K562 (cell line): ENCODE data around the gene TNNT3. TPM values are rescaled to one million over a fixed set of nuclear protein-coding genes. Genes with fewer than 3 reads are reported as not detected.

Source experiments
- ATAC-seq: fragments of 200-7000 bp; cut with Tn5 transposase; 3 replicates; pipeline ENCODE4 v1.9.1; 2020; ENCODE audit warnings: moderate library complexity
- BruUV-seq: library from RNA; stranded (reverse); fragments of 400-500 nt; replicated peaks from 2 replicates; lab custom pipeline; 2021; lab: Mats Ljungman, UMichigan
- CTCF ChIA-PET: fragments of 300-600 bp; formaldehyde crosslinking; extraction: SDS; loops from one replicate; lab custom pipeline; 2021; ENCODE audit warnings: low intra/inter-chr PET ratio; lab: Yijun Ruan, JAX
- POLR2A ChIA-PET: fragments of 300-600, 350-650 bp; sonication (Branson Sonifier 250); formaldehyde crosslinking; extraction: SDS; loops from one replicate; lab custom pipeline; 2021; ENCODE audit warnings: antibody characterized with exemption, inconsistent platforms; lab: Yijun Ruan, JAX
- DNase-seq, 4 experiments: peaks; one replicate each; pipeline versions ENCODE4 v3.0.0 to v3.0.0-alpha.2; 2011 to 2018; ENCODE audit warnings: low spot score in 3 of 4, mixed read lengths in 3 of 4; ENCODE audit errors: extremely low read depth in 1 of 4
- FAIRE-seq: peaks from 2 replicates; lab custom pipeline; 2011; peaks lifted over from hg19 to GRCh38; lab: Jason Lieb, UNC
- H2AFZ ChIP-seq: 2 replicates; pipeline ENCODE4 v1.6.0; 2011; ENCODE audit warnings: low read depth, low read length, control low read depth, inconsistent platforms
- H3K27ac ChIP-seq: fragments of 200-600 bp; 3 replicates; pipeline ENCODE4 v1.8.0; 2011; ENCODE audit warnings: low read depth, mild to moderate bottlenecking, control low read depth, inconsistent platforms, low read length, moderate library complexity, mixed read lengths; ENCODE audit errors: extremely low read depth
- H3K27me3 ChIP-seq, 2 experiments: fragments of 300-600 bp in 1 of 2; 2 replicates in 1 of 2; 3 replicates in 1 of 2; pipeline versions ENCODE4 v1.6.0 to v1.8.0; 2011; ENCODE audit warnings: inconsistent platforms in 2 of 2, low read length in 2 of 2, mild to moderate bottlenecking in 1 of 2, mixed read lengths in 1 of 2, moderate library complexity in 1 of 2; ENCODE audit not compliant: control insufficient read depth in 2 of 2, insufficient read depth in 2 of 2
- H3K36me3 ChIP-seq: fragments of 300-600 bp; 3 replicates; pipeline ENCODE4 v1.8.0; 2011; ENCODE audit warnings: mild to moderate bottlenecking, low read length, inconsistent platforms; ENCODE audit not compliant: control insufficient read depth, insufficient read depth
- H3K4me1 ChIP-seq, 2 experiments: fragments of 200-600 bp in 1 of 2; replicated peaks in 1 of 2; 2 replicates in 1 of 2; 3 replicates in 1 of 2; pipeline versions ENCODE4 v1.5.1 to v1.8.0; 2011; ENCODE audit warnings: inconsistent platforms in 2 of 2, low read length in 2 of 2, mild to moderate bottlenecking in 1 of 2, mixed read lengths in 1 of 2, moderate library complexity in 1 of 2; ENCODE audit not compliant: control insufficient read depth in 2 of 2, insufficient read depth in 2 of 2
- H3K4me2 ChIP-seq: 2 replicates; pipeline ENCODE4 v1.6.1; 2011; ENCODE audit warnings: low read length, control low read depth, inconsistent platforms, mixed read lengths; ENCODE audit not compliant: insufficient read depth
- H3K4me3 ChIP-seq: fragments of 200-600 bp; sonication (generic), shearing (Covaris generic); 2 replicates; pipeline ENCODE4 v1.5.1; 2016; ENCODE audit warnings: control low read depth, inconsistent platforms
- H3K79me2 ChIP-seq: fragments of 200-600 bp; 3 replicates; pipeline ENCODE4 v1.8.0; 2011; ENCODE audit warnings: low read length, inconsistent platforms; ENCODE audit not compliant: control insufficient read depth, insufficient read depth
- H3K9ac ChIP-seq, 2 experiments: 2 replicates each; pipeline versions ENCODE4 v1.6.0 to v1.6.1; 2011; ENCODE audit warnings: low read depth in 2 of 2, low read length in 2 of 2, control low read depth in 1 of 2, inconsistent platforms in 1 of 2, mild to moderate bottlenecking in 1 of 2, mixed read lengths in 1 of 2; ENCODE audit not compliant: insufficient read depth in 1 of 2
- H3K9me1 ChIP-seq: one replicate; pipeline ENCODE4 v1.6.0; 2011; ENCODE audit warnings: inconsistent platforms, mild to moderate bottlenecking, low read length, moderate library complexity; ENCODE audit not compliant: control insufficient read depth, insufficient read depth
- H3K9me3 ChIP-seq: replicated peaks from 2 replicates; pipeline ENCODE4 v1.5.1; 2011; ENCODE audit warnings: low read depth, low read length, inconsistent platforms; ENCODE audit not compliant: control insufficient read depth, insufficient read depth
- H4K20me1 ChIP-seq: replicated peaks from 2 replicates; pipeline ENCODE4 v1.6.1; 2011; ENCODE audit warnings: low read length, inconsistent platforms, mixed read lengths; ENCODE audit not compliant: control insufficient read depth, insufficient read depth
- REST ChIP-seq, 2 experiments: fragments of 450-650 bp; formaldehyde crosslinking in 1 of 2; IDR thresholded peaks; 2 replicates each; pipeline versions ENCODE4 v1.4.0 to v1.6.1; 2014 to 2020; ENCODE audit warnings: mild to moderate bottlenecking in 2 of 2, borderline replicate concordance in 1 of 2, low read depth in 1 of 2
- ZBTB33 ChIP-seq: sonication (generic); formaldehyde crosslinking; IDR thresholded peaks from 2 replicates; pipeline ENCODE4 v1.8.1; 2023; ENCODE audit warnings: mild to moderate bottlenecking, missing genetic modification reagents
- WGBS: fragments of 100-300 bp; shearing (Covaris generic); methylation state at CpG from one replicate; pipeline ENCODE4 v1.1.6; 2016; ENCODE audit warnings: low coverage, mixed read lengths; ENCODE audit not compliant: insufficient coverage; ENCODE audit errors: missing lambda C conversion rate; 5-methylcytosine and 5-hydroxymethylcytosine counted together
- in situ Hi-C: fragments of 300-500 bp; cut with MboI; formaldehyde crosslinking; loops from 4 replicates; pipeline ENCODE4 v1.15.0; 2018; ENCODE audit warnings: inconsistent platforms, mixed read lengths
- intact Hi-C: fragments of 100-400 bp; cut with micrococcal nuclease; formaldehyde crosslinking; loops from 2 replicates; pipeline ENCODE4 v1.14.2; 2022
- polyA plus RNA-seq, 8 experiments: library from polyadenylated mRNA; depleted of rRNA in 4 of 8; stranded (reverse) in 5 of 8; unstranded in 3 of 8; fragments of >200 nt; fragmentation: Nextera tagmentation in 2 of 8; fragmentation: Illumina TruSeq in 1 of 8; extraction: Ambion mirVana in 2 of 8; extraction: Trizol in 1 of 8; gene quantifications; 2 replicates each; pipeline versions ENCODE4 v1.2.1 to v1.2.3, GENCODE V29; 2011 to 2014; ENCODE audit warnings: inconsistent platforms in 1 of 8, missing spikeins in 1 of 8
- total RNA-seq, 7 experiments: library from RNA; depleted of rRNA in 6 of 7; stranded (reverse); fragments of >200 nt in 6 of 7; fragmentation: Illumina TruSeq in 2 of 7; extraction: Trizol in 2 of 7; gene quantifications; 2 replicates each; pipeline versions ENCODE4 v1.2.1 to v1.2.3, GENCODE V29; 2011 to 2021; ENCODE audit warnings: low replicate concordance in 1 of 7

The TNNT3 gene
- total and polyA plus RNA-seq, 9 of the 15 experiments (the other 6 are each of a cell fraction or from before 2014, with no cell fraction given): 0.10 TPM; not detected in 8

GRCh38 chr11:1878137-1879031, 41.1 kb upstream of the TNNT3 start (continued):
- TF ChIP-seq ZBTB33 (CRISPR knock-in tag): no peak
- TF ChIP-seq, all 486 proteins: peak for 0

GRCh38 chr11:1879342-1879940, 40.1 kb upstream of the TNNT3 start:
- Histone ChIP-seq H3K4me3 (no peak overlapping the region), H3K79me2 (no peaks in the 10 kb centered on the region), H3K9me3 (no peaks in the 10 kb centered on the region), H3K36me3 (no peaks in the 10 kb centered on the region), H3K9ac (no peak overlapping the region), H3K4me2 (no peak overlapping the region), H3K27me3 (peaks cover 3 to 54% of the 10 kb centered on the region in 2 experiments; a peak in 3 of 5 replicates), H3K9me1 (no peaks in the 10 kb centered on the region), H3K4me1 (peaks cover 0 to 45% of the 10 kb centered on the region in 2 experiments; a peak in 2 of 5 replicates), H2AFZ (no peak overlapping the region), H4K20me1 (0 out of 2 replicates have a peak, but pooled peaks cover 3% of the 10 kb centered on the region), H3K27ac (no peak overlapping the region)
- FAIRE-seq: no peak
- POLR2A ChIA-PET: interaction anchor here (0.5 kb wide), 1 partner anchor 272 kb away, joined by 5 read pairs; no protein-coding TSS in a partner anchor
- peak in 2 of 4 experiments; percentile 39 to 46 for DNase-seq
- ATAC-seq: peak; percentile 12; the same call in 2 of the 3 replicates
- CTCF ChIA-PET: interaction anchor here (0.6 to 6.5 kb wide), 3 partner anchors 77 to 364 kb away, joined by 3 to 93 read pairs (median 3); partner anchors contain the start of gene H19
- in situ Hi-C loops (loop anchor here (10.0 kb wide), 1 partner anchor 125 kb away; no protein-coding TSS in a partner anchor), intact Hi-C loops (loop anchor here (5.0 kb wide), 1 partner anchor 187 kb away; no protein-coding TSS in a partner anchor)
- no TSS peak for BruUV-seq
- 18% methylated on average over 7 of the region's 13 CpGs for WGBS
- TF ChIP-seq REST (IDR thresholded peaks at IDR 0.05; ENCODE audit: borderline replicate concordance): peak; percentile 33; the same call in 1 of the 2 replicates
- no peak for TF ChIP-seq REST (CRISPR knock-in tag; IDR thresholded peaks at IDR 0.05; ENCODE audit: low read depth)
